A673 (cell line): ENCODE results near the gene OR1S1.

Source experiments
- EZH2 ChIP-seq: fragments of 200-600 bp; sonication (generic); IDR thresholded peaks from 2 replicates; pipeline ENCODE4 v1.6.1; 2017; ENCODE audit warnings: borderline replicate concordance, low read depth, mild to moderate bottlenecking, mixed read lengths, antibody characterized with exemption, low read length; ENCODE audit not compliant: poor library complexity, severe bottlenecking
- TF ChIP-seq, protein P1 (sequence below): fragments of 300-800, 200-600 bp; sonication (generic); conservative IDR thresholded peaks from 2 replicates; pipeline ENCODE4 v1.5.1; 2017; ENCODE audit warnings: low read depth, mild to moderate bottlenecking, antibody characterized with exemption, low read length, moderate library complexity, mixed read lengths

DNA sequence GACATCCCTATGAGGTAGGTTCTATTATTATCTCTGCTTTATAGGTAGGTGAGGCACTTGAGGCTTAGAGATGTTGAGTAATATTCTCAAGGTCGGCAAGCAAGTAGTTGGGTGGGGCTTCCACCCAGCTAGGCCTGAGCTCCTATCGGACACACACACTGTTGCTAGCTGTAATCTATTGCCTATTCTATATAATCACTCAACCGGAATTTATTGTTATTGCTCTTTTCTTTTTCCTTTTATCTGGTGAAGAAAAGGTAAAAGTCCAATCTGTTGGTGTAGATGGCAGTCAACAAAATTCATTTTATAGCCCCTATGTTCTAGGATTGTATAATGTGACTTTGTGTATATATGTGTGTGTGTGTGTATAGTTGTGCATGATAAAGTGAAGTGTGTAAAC, 20.3 kb upstream of the OR1S1 start:
- TF ChIP-seq, protein P1, sequence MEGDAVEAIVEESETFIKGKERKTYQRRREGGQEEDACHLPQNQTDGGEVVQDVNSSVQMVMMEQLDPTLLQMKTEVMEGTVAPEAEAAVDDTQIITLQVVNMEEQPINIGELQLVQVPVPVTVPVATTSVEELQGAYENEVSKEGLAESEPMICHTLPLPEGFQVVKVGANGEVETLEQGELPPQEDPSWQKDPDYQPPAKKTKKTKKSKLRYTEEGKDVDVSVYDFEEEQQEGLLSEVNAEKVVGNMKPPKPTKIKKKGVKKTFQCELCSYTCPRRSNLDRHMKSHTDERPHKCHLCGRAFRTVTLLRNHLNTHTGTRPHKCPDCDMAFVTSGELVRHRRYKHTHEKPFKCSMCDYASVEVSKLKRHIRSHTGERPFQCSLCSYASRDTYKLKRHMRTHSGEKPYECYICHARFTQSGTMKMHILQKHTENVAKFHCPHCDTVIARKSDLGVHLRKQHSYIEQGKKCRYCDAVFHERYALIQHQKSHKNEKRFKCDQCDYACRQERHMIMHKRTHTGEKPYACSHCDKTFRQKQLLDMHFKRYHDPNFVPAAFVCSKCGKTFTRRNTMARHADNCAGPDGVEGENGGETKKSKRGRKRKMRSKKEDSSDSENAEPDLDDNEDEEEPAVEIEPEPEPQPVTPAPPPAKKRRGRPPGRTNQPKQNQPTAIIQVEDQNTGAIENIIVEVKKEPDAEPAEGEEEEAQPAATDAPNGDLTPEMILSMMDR = no peak
- TF ChIP-seq EZH2 = no peak
